Karpas-422 (cell line): Measurements from ENCODE around the gene URI1. TPM values are rescaled to one million over a fixed set of nuclear protein-coding genes. Genes with fewer than 3 reads are reported as not detected.
"Not testable (repeated sequence)": the region's sequence is repeated elsewhere in the genome, so short reads cannot be mapped to it uniquely, and the experiment has no call there.

ENCODE experiments used
- DNase-seq: peaks from one replicate; pipeline ENCODE4 v3.0.0-alpha.2; 2015
- H2AFZ ChIP-seq: fragments of 200-600 bp; sonication (generic); 2 replicates; pipeline ENCODE4 v1.6.1; 2014; ENCODE audit warnings: antibody characterized with exemption, low read length, mixed read lengths
- H3K27ac ChIP-seq: fragments of 200-600 bp; sonication (generic); 2 replicates; pipeline ENCODE4 v1.5.1; 2014; ENCODE audit warnings: mild to moderate bottlenecking, low read length, moderate library complexity
- H3K27me3 ChIP-seq: fragments of 200-600 bp; sonication (generic); 2 replicates; pipeline ENCODE4 v1.6.1; 2014; ENCODE audit warnings: low read length, mixed read lengths
- H3K36me3 ChIP-seq: fragments of 200-600 bp; sonication (generic); 2 replicates; pipeline ENCODE4 v1.6.1; 2014; ENCODE audit warnings: low read length, mixed read lengths; ENCODE audit not compliant: insufficient read depth
- H3K4me1 ChIP-seq: fragments of 200-600 bp; sonication (generic); 2 replicates; pipeline ENCODE4 v1.6.1; 2014; ENCODE audit warnings: mild to moderate bottlenecking, low read length, mixed read lengths
- H3K4me2 ChIP-seq: fragments of 200-600 bp; sonication (generic); 2 replicates; pipeline ENCODE4 v1.6.1; 2014; ENCODE audit warnings: low read length, low read depth, mild to moderate bottlenecking; ENCODE audit not compliant: poor library complexity, severe bottlenecking
- H3K4me3 ChIP-seq: fragments of 200-600 bp; sonication (generic); 2 replicates; pipeline ENCODE4 v1.5.1; 2014; ENCODE audit warnings: mild to moderate bottlenecking, antibody characterized with exemption, low read length, mixed read lengths
- H3K79me2 ChIP-seq: fragments of 200-600 bp; sonication (generic); 2 replicates; pipeline ENCODE4 v1.6.1; 2014; ENCODE audit warnings: mild to moderate bottlenecking, low read length, mixed read lengths
- H3K9ac ChIP-seq: fragments of 200-600 bp; sonication (generic); 2 replicates; pipeline ENCODE4 v1.6.0; 2014; ENCODE audit warnings: low read length
- H3K9me2 ChIP-seq: fragments of 200-600 bp; sonication (generic), shearing (Covaris generic); replicated peaks from 2 replicates; pipeline ENCODE4 v1.6.0; 2014; ENCODE audit warnings: mild to moderate bottlenecking, low read length, moderate library complexity; ENCODE audit not compliant: insufficient read depth
- H3K9me3 ChIP-seq: fragments of 300-700, 200-600 bp; sonication (generic); 2 replicates; pipeline ENCODE4 v1.6.1; 2014; ENCODE audit warnings: low read length, mixed read lengths
- H4K20me1 ChIP-seq: fragments of 200-600 bp; sonication (generic); 2 replicates; pipeline ENCODE4 v1.6.1; 2014; ENCODE audit warnings: mild to moderate bottlenecking, antibody characterized with exemption, low read length, low read depth; ENCODE audit not compliant: insufficient read depth
- total RNA-seq: library from RNA; depleted of rRNA; stranded (reverse); fragments of >200 nt; shearing (Covaris generic); gene quantifications from 2 replicates; pipeline ENCODE4 v1.2.3, GENCODE V29; 2014; ENCODE audit warnings: low replicate concordance

The URI1 gene
- total RNA-seq, 1 experiment from 2014 or later, result 77.7 TPM

- Histone ChIP-seq H3K9ac (no peak overlapping the region), H2AFZ (no peak overlapping the region), H3K9me3 (peaks cover 4% of the 10 kb centered on the region; the same call in 1 of the 2 replicates), H3K27ac (no peak overlapping the region), H3K4me1 (no peaks in the 10 kb centered on the region), H3K9me2 (no peaks in the 10 kb centered on the region), H3K4me2 (no peak overlapping the region), H3K27me3 (no peaks in the 10 kb centered on the region), H3K79me2 (peaks cover 23% of the 10 kb centered on the region), H3K36me3 (peaks cover 75% of the 10 kb centered on the region), H3K4me3 (no peak overlapping the region), H4K20me1 (no peaks in the 10 kb centered on the region)
- DNase-seq, result no peak
These were observed 94.4 kb downstream of the URI1 start for GRCh38 chr19:30036154-30037129.

GRCh38 chr19:30037835-30038234, 95.8 kb downstream of the URI1 start:
- Histone ChIP-seq H4K20me1 (no peaks in the 10 kb centered on the region), H3K9me3 (peaks cover 4% of the 10 kb centered on the region; the same call in 1 of the 2 replicates), H3K79me2 (peaks cover 9% of the 10 kb centered on the region), H3K4me1 (peaks cover 6% of the 10 kb centered on the region), H3K4me2 (no peak overlapping the region), H3K36me3 (peaks cover 62% of the 10 kb centered on the region), H3K9me2 (no peaks in the 10 kb centered on the region), H3K27ac (no peak overlapping the region), H3K27me3 (no peaks in the 10 kb centered on the region), H3K9ac (no peak overlapping the region), H2AFZ (no peak overlapping the region), H3K4me3 (no peak overlapping the region)
- no peak for DNase-seq

- Histone ChIP-seq H3K36me3 (peaks cover 25% of the 10 kb centered on the region), H3K4me1 (peaks cover 10% of the 10 kb centered on the region)
- DNase-seq, H3K9me3 ChIP-seq, H3K4me2 ChIP-seq, H4K20me1 ChIP-seq, H2AFZ ChIP-seq, H3K27me3 ChIP-seq, H3K9ac ChIP-seq, H3K4me3 ChIP-seq, H3K9me2 ChIP-seq, H3K79me2 ChIP-seq, H3K27ac ChIP-seq: not testable (repeated sequence)
These were observed 99.9 kb downstream of the URI1 start for GRCh38 chr19:30041931-30042330.

GRCh38 chr19:30043008-30043407, 101.0 kb downstream of the URI1 start:
- not testable (repeated sequence) for H3K4me2 ChIP-seq, H4K20me1 ChIP-seq, H3K9ac ChIP-seq, H3K9me2 ChIP-seq, H3K4me3 ChIP-seq, H3K27me3 ChIP-seq, H2AFZ ChIP-seq, DNase-seq, H3K9me3 ChIP-seq, H3K79me2 ChIP-seq, H3K27ac ChIP-seq
- H3K36me3 ChIP-seq, result peaks cover 15% of the 10 kb centered on the region
- H3K4me1 ChIP-seq, result peaks cover 10% of the 10 kb centered on the region

GRCh38 chr19:30044273-30045248, 102.5 kb downstream of the URI1 start:
- Histone ChIP-seq H3K4me1 (peaks cover 10% of the 10 kb centered on the region), H3K27ac (no peak overlapping the region), H3K79me2 (no peaks in the 10 kb centered on the region), H3K4me3 (no peak overlapping the region), H4K20me1 (no peaks in the 10 kb centered on the region), H3K9me3 (0 out of 2 replicates have a peak, but pooled peaks cover 4% of the 10 kb centered on the region), H3K27me3 (no peaks in the 10 kb centered on the region), H2AFZ (no peak overlapping the region), H3K9ac (no peak overlapping the region), H3K36me3 (peaks cover 13% of the 10 kb centered on the region), H3K4me2 (no peak overlapping the region), H3K9me2 (no peaks in the 10 kb centered on the region)
- DNase-seq, result no peak

GRCh38 chr19:30046522-30046921, 104.5 kb downstream of the URI1 start:
- no peak overlapping the region for H3K9ac ChIP-seq
- no peaks in the 10 kb centered on the region for H3K9me2 ChIP-seq
- H3K79me2 ChIP-seq, result no peaks in the 10 kb centered on the region
- H3K9me3 ChIP-seq, result no peaks in the 10 kb centered on the region
- peak; percentile 63 for DNase-seq
- no peak overlapping the region for H3K4me3 ChIP-seq
- H3K27ac ChIP-seq, result no peak overlapping the region
- H3K4me1 ChIP-seq, result peaks cover 10% of the 10 kb centered on the region
- no peak overlapping the region for H2AFZ ChIP-seq
- no peak overlapping the region for H3K4me2 ChIP-seq
- no peaks in the 10 kb centered on the region for H3K36me3 ChIP-seq
- no peaks in the 10 kb centered on the region for H4K20me1 ChIP-seq
- H3K27me3 ChIP-seq, result no peaks in the 10 kb centered on the region

- Histone ChIP-seq H3K9me3 (no peaks in the 10 kb centered on the region), H3K4me3 (no peak overlapping the region), H3K9me2 (no peaks in the 10 kb centered on the region), H3K36me3 (no peaks in the 10 kb centered on the region), H3K4me2 (no peak overlapping the region), H3K27ac (no peak overlapping the region), H4K20me1 (no peaks in the 10 kb centered on the region), H3K4me1 (peaks cover 6% of the 10 kb centered on the region; the same call in 1 of the 2 replicates), H2AFZ (no peak overlapping the region), H3K79me2 (no peaks in the 10 kb centered on the region), H3K27me3 (no peaks in the 10 kb centered on the region), H3K9ac (no peak overlapping the region)
- DNase-seq, result no peak
These were observed 105.4 kb downstream of the URI1 start for GRCh38 chr19:30047432-30047831.

GRCh38 chr19:30049226-30049625, 107.2 kb downstream of the URI1 start:
- Histone ChIP-seq H3K4me2 (no peak overlapping the region), H3K27ac (no peak overlapping the region), H3K79me2 (no peaks in the 10 kb centered on the region), H3K4me3 (no peak overlapping the region), H3K9me3 (no peaks in the 10 kb centered on the region), H3K4me1 (0 out of 2 replicates have a peak, but pooled peaks cover 3% of the 10 kb centered on the region), H3K27me3 (no peaks in the 10 kb centered on the region), H3K9ac (no peak overlapping the region), H4K20me1 (no peaks in the 10 kb centered on the region), H3K36me3 (no peaks in the 10 kb centered on the region), H3K9me2 (no peaks in the 10 kb centered on the region), H2AFZ (no peak overlapping the region)
- DNase-seq, result no peak
